Esophagus squamous epithelium (tissue), 5 donors: Measurements from ENCODE around the gene HAUS1. TPM values are rescaled to one million over a fixed set of nuclear protein-coding genes. Genes with fewer than 3 reads are reported as not detected.
"Not testable (repeated sequence)": the region's sequence is repeated elsewhere in the genome, so short reads cannot be mapped to it uniquely, and the experiment has no call there.

Source experiments
- DNase-seq: peaks from one replicate; lab custom pipeline; 2025; lab: John Stamatoyannopoulos, UW
- H3K27ac ChIP-seq, 4 donors: fragments of 200-600 bp; sonication (generic); one replicate each; pipeline ENCODE4 v1.5.1; 2016 to 2019; ENCODE audit warnings: mild to moderate bottlenecking in 1 of 4
- H3K27me3 ChIP-seq, 4 donors: fragments of 200-600 bp; sonication (generic); 1 replicate in 3 of 4; 2 replicates in 1 of 4; pipeline versions ENCODE4 v1.5.1 to v1.6.0; 2017 to 2021; ENCODE audit warnings: antibody characterized with exemption in 1 of 4
- H3K36me3 ChIP-seq, 3 donors: fragments of 200-600 bp; sonication (generic); one replicate each; pipeline ENCODE4 v1.5.1; 2016 to 2019
- H3K4me1 ChIP-seq, 3 donors: fragments of 200-600 bp; sonication (generic); one replicate each; pipeline ENCODE4 v1.5.1; 2017 to 2019
- H3K4me3 ChIP-seq, 4 donors: fragments of 200-600 bp; sonication (generic); 1 replicate in 3 of 4; 2 replicates in 1 of 4; pipeline ENCODE4 v1.5.1; 2016 to 2019; ENCODE audit warnings: mild to moderate bottlenecking in 2 of 4, moderate library complexity in 1 of 4
- H3K9me3 ChIP-seq, 3 donors: fragments of 200-600 bp; sonication (generic); one replicate each; pipeline ENCODE4 v1.5.1; 2016 to 2019
- CTCF ChIP-seq, 6 experiments: fragments of 450-650 bp in 4 of 6; fragments of 200-600 bp in 2 of 6; sonication (generic) in 2 of 6; IDR thresholded peaks; one replicate each; pipeline ENCODE4 v1.5.1; 2016 to 2019; ENCODE audit warnings: antibody characterized with exemption in 6 of 6, mild to moderate bottlenecking in 4 of 6, moderate library complexity in 4 of 6
- POLR2A ChIP-seq, 4 donors: fragments of 450-650 bp; IDR thresholded peaks; one replicate each; pipeline ENCODE4 v1.6.1; 2017; ENCODE audit warnings: antibody characterized with exemption in 4 of 4, mild to moderate bottlenecking in 4 of 4, moderate library complexity in 3 of 4
- WGBS, 2 donors: methylation state at CpG; one replicate each; pipeline ENCODE4 v1.1.5; 2018; 5-methylcytosine and 5-hydroxymethylcytosine counted together
- intact Hi-C: fragments of 100-400 bp; cut with DNase I; formaldehyde crosslinking; loops from one replicate; pipeline ENCODE4 v1.15.0; 2022
- total RNA-seq, 4 donors: library from RNA; depleted of rRNA; stranded (reverse); fragments of >200 nt; gene quantifications; one replicate each; pipeline ENCODE4 v1.1.0, GENCODE V29; 2016
- donor health status: DM: yes; HTN: yes; CAD: no.

HAUS1 gene
- total RNA-seq, 4 donors from 2014 or later: 21.1 to 57.3 (median 26.7) TPM

- Histone ChIP-seq H3K4me3 (no peak overlapping the region), H3K36me3 (peaks cover 0 to 61% (median 5%) of the 10 kb centered on the region in 3 donors), H3K27ac (no peak overlapping the region), H3K27me3 (no peaks in the 10 kb centered on the region), H3K9me3 (no peaks in the 10 kb centered on the region), H3K4me1 (no peaks in the 10 kb centered on the region)
- no peak for DNase-seq
- TF ChIP-seq CTCF (IDR thresholded peaks at IDR 0.05) (no peak), POLR2A (IDR thresholded peaks at IDR 0.05) (no peak)
- 85 to 87% methylated on average over 1 of the region's 1 CpG for WGBS, 2 donors
- intact Hi-C loops: no loop called here
Observed at GRCh38 chr18:46113751-46114150, 9.6 kb downstream of the HAUS1 start.

- intact Hi-C loops, H3K27ac ChIP-seq, DNase-seq, H3K9me3 ChIP-seq, H3K4me3 ChIP-seq, H3K4me1 ChIP-seq, H3K27me3 ChIP-seq: not testable (repeated sequence)
- 95 to 100% methylated on average over 4 of the region's 4 CpGs for WGBS, 2 donors
- H3K36me3 ChIP-seq: peaks cover 5 to 98% (median 9%) of the 10 kb centered on the region in 3 donors
Observed at GRCh38 chr18:46126625-46127024, 22.4 kb downstream of the HAUS1 start.

DNA sequence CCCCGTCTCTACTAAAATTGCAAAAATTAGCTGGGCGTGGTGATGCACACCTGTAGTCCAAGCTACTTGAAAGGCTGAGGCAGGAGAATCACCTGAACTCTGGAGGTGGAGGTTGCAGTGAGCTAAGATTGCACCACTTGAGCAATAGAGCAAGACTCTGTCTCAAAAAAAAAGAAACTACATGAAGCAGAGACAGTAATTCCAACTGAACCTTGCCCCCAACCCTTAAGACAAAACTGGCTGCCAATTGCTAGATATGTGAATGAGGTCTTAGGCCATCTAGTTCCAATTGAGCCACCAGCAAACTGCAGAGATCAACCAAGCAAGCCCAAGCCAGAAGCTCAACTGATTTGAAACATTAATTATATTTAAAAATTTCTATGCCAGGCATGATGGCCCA is 25.9 kb downstream of the HAUS1 start:
- intact Hi-C loops: no loop called here
- Histone ChIP-seq H3K4me1 (no peaks in the 10 kb centered on the region), H3K36me3 (peaks cover under 1 to 71% (median 5%) of the 10 kb centered on the region in 3 donors), H3K4me3 (no peak overlapping the region), H3K27me3 (no peaks in the 10 kb centered on the region), H3K9me3 (no peaks in the 10 kb centered on the region), H3K27ac (no peak overlapping the region)
- TF ChIP-seq POLR2A (IDR thresholded peaks at IDR 0.05) (no peak), CTCF (IDR thresholded peaks at IDR 0.05) (no peak)
- WGBS, 2 donors: 95 to 100% methylated on average over 2 of the region's 2 CpGs
- no peak for DNase-seq

DNA sequence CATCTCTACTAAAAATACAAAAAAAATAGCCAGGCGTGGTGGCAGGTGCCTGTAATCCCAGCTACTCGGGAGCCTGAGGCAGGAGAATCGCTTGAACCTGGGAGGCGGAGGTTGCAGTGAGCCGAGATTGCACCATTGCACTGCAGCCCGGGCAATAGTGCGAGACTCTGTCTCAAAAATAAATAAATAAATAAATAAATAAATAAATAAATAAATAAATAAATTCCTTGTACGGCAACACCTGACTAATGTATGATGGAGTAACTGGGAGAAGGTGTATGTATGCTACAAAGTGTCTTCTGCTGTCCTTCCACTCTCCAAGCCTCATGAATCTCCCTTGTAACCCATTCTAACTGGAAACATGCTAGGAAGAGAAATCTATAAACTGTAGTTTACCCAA is 26.4 kb downstream of the HAUS1 start:
- H3K27ac ChIP-seq, DNase-seq, H3K9me3 ChIP-seq, intact Hi-C loops, H3K4me1 ChIP-seq, H3K4me3 ChIP-seq, H3K27me3 ChIP-seq: not testable (repeated sequence)
- WGBS, 2 donors: 93 to 94% methylated on average over 8 of the region's 8 CpGs
- peaks cover 0 to 66% (median 5%) of the 10 kb centered on the region in 3 donors for H3K36me3 ChIP-seq

GRCh38 chr18:46133534-46133933 is 29.3 kb downstream of the HAUS1 start:
- WGBS, 2 donors: 70 to 86% methylated on average over 3 of the region's 3 CpGs
- Histone ChIP-seq H3K27me3 (no peaks in the 10 kb centered on the region), H3K9me3 (no peaks in the 10 kb centered on the region), H3K4me3 (no peak overlapping the region), H3K4me1 (no peaks in the 10 kb centered on the region), H3K27ac (no peak overlapping the region), H3K36me3 (peaks cover 0 to 36% (median 5%) of the 10 kb centered on the region in 3 donors)
- TF ChIP-seq POLR2A (IDR thresholded peaks at IDR 0.05): no peak
- no peak for TF ChIP-seq CTCF (IDR thresholded peaks at IDR 0.05)
- intact Hi-C loops: no loop called here
- no peak for DNase-seq

DNA sequence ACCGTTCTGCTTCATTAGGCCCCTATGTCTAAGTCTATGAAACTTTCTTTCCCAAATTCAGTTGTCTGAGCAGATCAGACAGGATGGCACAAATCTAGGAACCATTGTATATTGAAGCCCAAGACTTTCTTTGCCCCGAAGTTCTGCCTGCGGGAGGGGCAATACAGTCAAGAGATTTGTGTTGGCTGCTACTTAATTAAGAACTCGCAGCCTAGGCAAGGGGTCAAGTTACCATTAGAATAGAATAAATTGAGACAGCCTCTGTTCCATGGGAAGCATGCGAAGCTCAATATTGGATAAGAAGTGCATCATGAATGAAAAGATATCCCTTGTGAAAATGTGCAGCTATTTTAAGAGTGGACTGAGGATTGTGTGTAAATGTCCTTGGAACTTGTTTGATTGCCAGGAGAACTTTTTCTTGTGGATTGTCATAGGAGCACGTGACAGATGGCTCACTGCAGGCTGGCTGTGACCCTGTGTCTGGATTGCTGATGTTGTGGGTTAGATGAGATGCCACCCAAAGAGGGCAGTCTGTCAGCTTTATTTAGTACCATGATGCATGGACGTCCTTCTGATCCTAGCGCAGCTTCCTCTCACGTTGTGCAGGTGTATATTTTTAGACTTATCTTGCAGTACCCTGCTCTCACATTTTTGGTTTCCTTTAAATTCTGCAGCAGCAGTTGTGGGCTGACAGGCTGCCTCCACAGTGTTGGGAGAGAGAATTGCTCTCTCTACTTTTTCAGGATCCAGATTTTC is 30.9 kb downstream of the HAUS1 start:
- Histone ChIP-seq H3K27ac (no peak overlapping the region), H3K9me3 (no peaks in the 10 kb centered on the region), H3K4me3 (no peak overlapping the region), H3K27me3 (no peaks in the 10 kb centered on the region), H3K4me1 (no peaks in the 10 kb centered on the region), H3K36me3 (peaks cover 0 to 20% (median 1%) of the 10 kb centered on the region in 3 donors)
- no peak for TF ChIP-seq POLR2A (IDR thresholded peaks at IDR 0.05)
- no peak for TF ChIP-seq CTCF (IDR thresholded peaks at IDR 0.05)
- WGBS, 2 donors: 57 to 65% methylated on average over 9 of the region's 9 CpGs
- intact Hi-C loops: no loop called here
- DNase-seq: no peak
